ENCODE measurements around the gene PDE6A. TPM values are rescaled to one million over a fixed set of nuclear protein-coding genes. Genes with fewer than 3 reads are reported as not detected.
"Not testable (repeated sequence)": the region's sequence is repeated elsewhere in the genome, so short reads cannot be mapped to it uniquely, and the experiment has no call there.

The PDE6A gene
- total and polyA plus RNA-seq, 4 donors = 0.06 TPM; not detected in 3

GRCh38 chr5:149882633-149883032 is 62.0 kb downstream of the PDE6A start:
- not testable (repeated sequence) for DNase-seq (ENCODE audit: low spot score); H3K4me3 ChIP-seq (ENCODE audit: low read depth in 1 of 3, low read length in 3 of 3); H3K27ac ChIP-seq (ENCODE audit: low read depth in 1 of 2, low read length in 2 of 2); H3K9ac ChIP-seq (ENCODE audit: low read depth in 1 of 2, low read length in 2 of 2); H3K27me3 ChIP-seq (ENCODE audit: control insufficient read depth in 4 of 4, insufficient read depth in 4 of 4, low read length in 3 of 4); H3K9me3 ChIP-seq (ENCODE audit: control insufficient read depth in 4 of 4, low read length in 3 of 4); H3K36me3 ChIP-seq (ENCODE audit: control insufficient read depth in 4 of 4, insufficient read depth in 3 of 4, low read depth in 1 of 4, low read length in 3 of 4); H3K4me1 ChIP-seq (ENCODE audit: control insufficient read depth in 4 of 4, insufficient read depth in 4 of 4, low read length in 3 of 4)
- WGBS = 90% methylated on average over 10 of the region's 10 CpGs

DNA sequence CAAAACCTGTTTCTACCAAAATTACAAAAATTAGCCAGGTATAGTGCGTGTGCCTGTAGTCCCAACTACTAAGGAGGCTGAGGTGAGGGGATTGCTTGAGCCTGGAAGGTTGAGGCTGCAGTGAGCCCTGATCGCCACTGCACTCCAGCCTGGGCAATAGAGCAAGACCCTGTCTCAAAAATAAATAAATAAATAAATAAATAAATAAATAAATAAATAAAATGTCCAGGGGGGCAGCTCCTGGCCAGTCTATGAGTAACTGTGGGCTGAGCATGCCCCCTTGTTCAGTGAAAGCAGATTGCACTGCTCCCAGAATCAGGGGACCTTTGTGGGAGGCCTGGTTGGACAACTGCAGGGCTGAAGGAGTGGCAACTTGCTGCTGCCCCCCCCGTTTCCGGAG is 62.7 kb downstream of the PDE6A start:
- H3K9ac ChIP-seq (ENCODE audit: low read depth in 1 of 2, low read length in 2 of 2) = no peak overlapping the region
- H3K4me1 ChIP-seq (ENCODE audit: control insufficient read depth in 4 of 4, insufficient read depth in 4 of 4, low read length in 3 of 4) = no peaks in the 10 kb centered on the region
- no peak for DNase-seq (ENCODE audit: low spot score)
- 85% methylated on average over 4 of the region's 4 CpGs for WGBS
- H3K27ac ChIP-seq (ENCODE audit: low read depth in 1 of 2, low read length in 2 of 2) = no peak overlapping the region
- H3K9me3 ChIP-seq (ENCODE audit: control insufficient read depth in 4 of 4, low read length in 3 of 4) = no peaks in the 10 kb centered on the region
- no peaks in the 10 kb centered on the region for H3K36me3 ChIP-seq (ENCODE audit: control insufficient read depth in 4 of 4, insufficient read depth in 3 of 4, low read depth in 1 of 4, low read length in 3 of 4)
- no peaks in the 10 kb centered on the region for H3K27me3 ChIP-seq (ENCODE audit: control insufficient read depth in 4 of 4, insufficient read depth in 4 of 4, low read length in 3 of 4)
- TF ChIP-seq FOXA1 (IDR thresholded peaks at IDR 0.05) (no peak), HNF4A (conservative IDR thresholded peaks at IDR 0.05) (no peak), RAD21 (IDR thresholded peaks at IDR 0.05) (no peak), EGR1 (IDR thresholded peaks at IDR 0.05; ENCODE audit: low read depth in 2 of 2) (no peak), GABPA (IDR thresholded peaks at IDR 0.05 in 1 of 2, conservative IDR thresholded peaks at IDR 0.05 in 1 of 2) (no peak), ATF3 (IDR thresholded peaks at IDR 0.05) (no peak), CTCF (IDR thresholded peaks at IDR 0.05; ENCODE audit: low read depth, low read length, missing input control) (no peak), YY1 (IDR thresholded peaks at IDR 0.05) (no peak), SP1 (IDR thresholded peaks at IDR 0.05) (no peak), REST (IDR thresholded peaks at IDR 0.05) (no peak), NR2F2 (IDR thresholded peaks at IDR 0.05) (no peak), JUND (IDR thresholded peaks at IDR 0.05) (no peak), FOXA2 (IDR thresholded peaks at IDR 0.05) (no peak), RXRA (IDR thresholded peaks at IDR 0.05) (no peak)
- TF ChIP-seq, protein P1, sequence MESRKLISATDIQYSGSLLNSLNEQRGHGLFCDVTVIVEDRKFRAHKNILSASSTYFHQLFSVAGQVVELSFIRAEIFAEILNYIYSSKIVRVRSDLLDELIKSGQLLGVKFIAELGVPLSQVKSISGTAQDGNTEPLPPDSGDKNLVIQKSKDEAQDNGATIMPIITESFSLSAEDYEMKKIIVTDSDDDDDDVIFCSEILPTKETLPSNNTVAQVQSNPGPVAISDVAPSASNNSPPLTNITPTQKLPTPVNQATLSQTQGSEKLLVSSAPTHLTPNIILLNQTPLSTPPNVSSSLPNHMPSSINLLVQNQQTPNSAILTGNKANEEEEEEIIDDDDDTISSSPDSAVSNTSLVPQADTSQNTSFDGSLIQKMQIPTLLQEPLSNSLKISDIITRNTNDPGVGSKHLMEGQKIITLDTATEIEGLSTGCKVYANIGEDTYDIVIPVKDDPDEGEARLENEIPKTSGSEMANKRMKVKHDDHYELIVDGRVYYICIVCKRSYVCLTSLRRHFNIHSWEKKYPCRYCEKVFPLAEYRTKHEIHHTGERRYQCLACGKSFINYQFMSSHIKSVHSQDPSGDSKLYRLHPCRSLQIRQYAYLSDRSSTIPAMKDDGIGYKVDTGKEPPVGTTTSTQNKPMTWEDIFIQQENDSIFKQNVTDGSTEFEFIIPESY (IDR thresholded peaks at IDR 0.05) = no peak
- TF ChIP-seq, protein P2, sequence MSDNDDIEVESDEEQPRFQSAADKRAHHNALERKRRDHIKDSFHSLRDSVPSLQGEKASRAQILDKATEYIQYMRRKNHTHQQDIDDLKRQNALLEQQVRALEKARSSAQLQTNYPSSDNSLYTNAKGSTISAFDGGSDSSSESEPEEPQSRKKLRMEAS (IDR thresholded peaks at IDR 0.05) = no peak
- H3K4me3 ChIP-seq (ENCODE audit: low read depth in 1 of 3, low read length in 3 of 3) = no peak overlapping the region

Measured in liver (tissue), 9 donors.